HEK293T (cell line): Measurements from ENCODE around the gene ADGRB3.

Experiments
- BHLHE40 ChIP-seq: fragments of 450-650 bp; IDR thresholded peaks from 2 replicates; pipeline ENCODE4 v1.6.1; 2016; ENCODE audit warnings: mild to moderate bottlenecking, moderate library complexity, borderline replicate concordance
- LEF1 ChIP-seq: fragments of 450-650 bp; IDR thresholded peaks from 2 replicates; pipeline ENCODE4 v1.6.1; 2017; ENCODE audit warnings: mild to moderate bottlenecking, borderline replicate concordance
- NFRKB ChIP-seq: fragments of 450-650 bp; IDR thresholded peaks from 2 replicates; pipeline ENCODE4 v1.6.1; 2016; ENCODE audit warnings: mild to moderate bottlenecking, moderate library complexity
- TARDBP ChIP-seq: fragments of 450-650 bp; IDR thresholded peaks from 2 replicates; pipeline ENCODE4 v1.6.1; 2016

- TF ChIP-seq BHLHE40 (no peak), NFRKB (no peak), TARDBP (no peak), LEF1 (no peak)
Measured at GRCh38 chr6:69220375-69220774, 585.3 kb downstream of the ADGRB3 start.
